ENCODE results near the gene DENND1B.
A peak's percentile ranks its signal among the peaks of the same experiment; 100 is the strongest.

Gene DENND1B

GRCh38 chr1:197683895-197684553 lies 91.3 kb downstream of the DENND1B start:
- no peak for DNase-seq (ENCODE audit: low spot score)

- no peak for DNase-seq (ENCODE audit: low spot score)
These were observed 92.0 kb downstream of the DENND1B start for GRCh38 chr1:197683280-197683679.

GRCh38 chr1:197680311-197680710 lies 95.0 kb downstream of the DENND1B start:
- no peak for DNase-seq (ENCODE audit: low spot score)

- DNase-seq (ENCODE audit: low spot score): no peak
These were observed 97.5 kb downstream of the DENND1B start for GRCh38 chr1:197677752-197678295.

GRCh38 chr1:197677313-197677712 lies 98.0 kb downstream of the DENND1B start:
- DNase-seq (ENCODE audit: low spot score): no peak

GRCh38 chr1:197675583-197676208 lies 99.6 kb downstream of the DENND1B start:
- DNase-seq (ENCODE audit: low spot score): no peak

GRCh38 chr1:197674286-197674685 lies 101.0 kb downstream of the DENND1B start:
- peak; percentile 56 for DNase-seq (ENCODE audit: low spot score)

- no peak for DNase-seq (ENCODE audit: low spot score)
These were observed 102.0 kb downstream of the DENND1B start for GRCh38 chr1:197673292-197673691.

GRCh38 chr1:197672347-197672746 lies 102.9 kb downstream of the DENND1B start:
- no peak for DNase-seq (ENCODE audit: low spot score)

- no peak for DNase-seq (ENCODE audit: low spot score)
These were observed 103.4 kb downstream of the DENND1B start for GRCh38 chr1:197671920-197672319.

GRCh38 chr1:197671140-197671539 lies 104.1 kb downstream of the DENND1B start:
- DNase-seq (ENCODE audit: low spot score): no peak

GRCh38 chr1:197666769-197667285 lies 108.5 kb downstream of the DENND1B start:
- no peak for DNase-seq (ENCODE audit: low spot score)

GRCh38 chr1:197664391-197664790 lies 110.9 kb downstream of the DENND1B start:
- no peak for DNase-seq (ENCODE audit: low spot score)

- no peak for DNase-seq (ENCODE audit: low spot score)
These were observed 111.9 kb downstream of the DENND1B start for GRCh38 chr1:197663162-197663953.

GRCh38 chr1:197660389-197660788 lies 114.9 kb downstream of the DENND1B start:
- DNase-seq (ENCODE audit: low spot score): no peak

GRCh38 chr1:197659171-197659570 lies 116.1 kb downstream of the DENND1B start:
- DNase-seq (ENCODE audit: low spot score): no peak

GRCh38 chr1:197649188-197649587 lies 126.1 kb downstream of the DENND1B start:
- no peak for DNase-seq (ENCODE audit: low spot score)

- DNase-seq (ENCODE audit: low spot score): no peak
These were observed 137.0 kb downstream of the DENND1B start for GRCh38 chr1:197638316-197638715.

GRCh38 chr1:197637406-197637805 lies 137.9 kb downstream of the DENND1B start:
- no peak for DNase-seq (ENCODE audit: low spot score)

GRCh38 chr1:197633447-197634078 lies 141.7 kb downstream of the DENND1B start:
- DNase-seq (ENCODE audit: low spot score): no peak

GRCh38 chr1:197632651-197633050 lies 142.6 kb downstream of the DENND1B start:
- no peak for DNase-seq (ENCODE audit: low spot score)

GRCh38 chr1:197632005-197632404 lies 143.3 kb downstream of the DENND1B start:
- DNase-seq (ENCODE audit: low spot score): no peak

Data from ecto neural progenitor cell (in vitro differentiated cells).